ENCODE data around the gene TMEM107.

DNA sequence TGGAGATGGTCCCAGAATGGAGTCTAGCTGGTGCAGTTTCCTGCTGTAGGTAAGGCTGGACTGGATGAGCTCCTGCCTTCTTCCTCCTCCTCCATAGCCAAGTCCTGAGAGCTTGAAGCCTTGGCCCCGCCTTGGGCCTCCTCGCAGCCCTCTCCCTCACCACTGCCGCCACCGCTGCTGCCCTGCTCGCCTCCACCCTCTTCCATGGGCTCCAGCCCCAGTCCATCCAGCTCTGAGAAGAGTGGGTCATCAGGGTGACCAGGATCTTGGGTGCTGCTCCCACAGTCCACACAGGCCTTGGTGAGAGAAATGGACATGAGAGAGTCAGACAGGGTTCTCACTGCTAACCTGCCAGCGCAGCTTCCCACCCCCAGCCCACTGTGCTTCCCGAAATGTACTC, 35.1 kb downstream of the TMEM107 start:
- TF ChIP-seq, protein P1, sequence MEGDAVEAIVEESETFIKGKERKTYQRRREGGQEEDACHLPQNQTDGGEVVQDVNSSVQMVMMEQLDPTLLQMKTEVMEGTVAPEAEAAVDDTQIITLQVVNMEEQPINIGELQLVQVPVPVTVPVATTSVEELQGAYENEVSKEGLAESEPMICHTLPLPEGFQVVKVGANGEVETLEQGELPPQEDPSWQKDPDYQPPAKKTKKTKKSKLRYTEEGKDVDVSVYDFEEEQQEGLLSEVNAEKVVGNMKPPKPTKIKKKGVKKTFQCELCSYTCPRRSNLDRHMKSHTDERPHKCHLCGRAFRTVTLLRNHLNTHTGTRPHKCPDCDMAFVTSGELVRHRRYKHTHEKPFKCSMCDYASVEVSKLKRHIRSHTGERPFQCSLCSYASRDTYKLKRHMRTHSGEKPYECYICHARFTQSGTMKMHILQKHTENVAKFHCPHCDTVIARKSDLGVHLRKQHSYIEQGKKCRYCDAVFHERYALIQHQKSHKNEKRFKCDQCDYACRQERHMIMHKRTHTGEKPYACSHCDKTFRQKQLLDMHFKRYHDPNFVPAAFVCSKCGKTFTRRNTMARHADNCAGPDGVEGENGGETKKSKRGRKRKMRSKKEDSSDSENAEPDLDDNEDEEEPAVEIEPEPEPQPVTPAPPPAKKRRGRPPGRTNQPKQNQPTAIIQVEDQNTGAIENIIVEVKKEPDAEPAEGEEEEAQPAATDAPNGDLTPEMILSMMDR (IDR thresholded peaks at IDR 0.05; ENCODE audit: low read depth, low read length), result no peak
- TF ChIP-seq EZH2phosphoT487 (IDR thresholded peaks at IDR 0.05; ENCODE audit: low read depth), result no peak
